K562 treated with DMSO at 1 percent for 48 hours (cell line): ENCODE measurements around the gene RPA4. TPM values are rescaled to one million over a fixed set of nuclear protein-coding genes. Genes with fewer than 3 reads are reported as not detected.

ENCODE experiments used
- total RNA-seq: library from RNA; unstranded; fragments of 300-600 nt; gene quantifications from 2 replicates; pipeline ENCODE4 v1.2.3, GENCODE V29; 2022; ENCODE audit warnings: low replicate concordance; ENCODE audit errors: extremely low read depth

Gene RPA4
- not detected in 2 replicates for total RNA-seq

GRCh38 chrX:96883608-96884007 lies at the start of gene RPA4:
Gene RPA4, plus strand, starts transcription at chrX:96883908. Its CDS starts 403 bp downstream, at chrX:96884311.

Other genes starting within 250 kb of the RPA4 start
- gene DIAPH2, start 199.1 kb upstream of the RPA4 start, total RNA-seq, result not detected in 2 replicates